Liver (tissue), 9 donors: ENCODE measurements around the gene GPR4. TPM values are rescaled to one million over a fixed set of nuclear protein-coding genes. Genes with fewer than 3 reads are reported as not detected.

Experiments
- DNase-seq: peaks from one replicate; pipeline ENCODE4 v3.0.0-alpha.2; 2017; ENCODE audit warnings: low spot score
- H3K27ac ChIP-seq, 2 donors: one replicate each; pipeline ENCODE4 v1.7.0; 2013; ENCODE audit warnings: inconsistent platforms in 2 of 2, low read length in 2 of 2, control low read depth in 1 of 2, low read depth in 1 of 2, mild to moderate bottlenecking in 1 of 2
- H3K27me3 ChIP-seq, 4 donors: one replicate each; pipeline versions ENCODE4 v1.6.1 to v1.7.0; 2013; ENCODE audit warnings: low read length in 3 of 4, inconsistent platforms in 1 of 4, mild to moderate bottlenecking in 1 of 4, moderate library complexity in 1 of 4; ENCODE audit not compliant: control insufficient read depth in 4 of 4, insufficient read depth in 4 of 4
- H3K36me3 ChIP-seq, 4 donors: one replicate each; pipeline versions ENCODE4 v1.6.1 to v1.7.0; 2013; ENCODE audit warnings: low read length in 3 of 4, mild to moderate bottlenecking in 3 of 4, low read depth in 1 of 4, moderate library complexity in 1 of 4; ENCODE audit not compliant: control insufficient read depth in 4 of 4, insufficient read depth in 3 of 4
- H3K4me1 ChIP-seq, 4 donors: one replicate each; pipeline versions ENCODE4 v1.6.1 to v1.7.0; 2013; ENCODE audit warnings: low read length in 3 of 4, mild to moderate bottlenecking in 3 of 4, moderate library complexity in 1 of 4; ENCODE audit not compliant: control insufficient read depth in 4 of 4, insufficient read depth in 4 of 4
- H3K4me3 ChIP-seq, 3 donors: one replicate each; pipeline versions ENCODE4 v1.6.1 to v1.7.0; 2013; ENCODE audit warnings: low read length in 3 of 3, control low read depth in 1 of 3, low read depth in 1 of 3, mild to moderate bottlenecking in 1 of 3
- H3K9ac ChIP-seq, 2 donors: one replicate each; pipeline ENCODE4 v1.7.0; 2013; ENCODE audit warnings: low read length in 2 of 2, mild to moderate bottlenecking in 2 of 2, moderate library complexity in 2 of 2, control low read depth in 1 of 2, low read depth in 1 of 2
- H3K9me3 ChIP-seq, 4 donors: one replicate each; pipeline versions ENCODE4 v1.6.1 to v1.7.0; 2013; ENCODE audit warnings: low read length in 3 of 4; ENCODE audit not compliant: control insufficient read depth in 4 of 4
- EGR1 ChIP-seq, 2 donors: IDR thresholded peaks; 2 replicates each; pipeline ENCODE4 v1.6.1; 2016 to 2018; ENCODE audit warnings: antibody characterized with exemption in 2 of 2, low read depth in 2 of 2
- FOXA1 ChIP-seq: IDR thresholded peaks from 2 replicates; pipeline ENCODE4 v1.6.1; 2016; ENCODE audit warnings: antibody characterized with exemption
- FOXA2 ChIP-seq: IDR thresholded peaks from 2 replicates; pipeline ENCODE4 v1.6.1; 2016; ENCODE audit warnings: antibody characterized with exemption
- GABPA ChIP-seq, 2 donors: IDR thresholded peaks in 1 of 2; conservative IDR thresholded peaks in 1 of 2; 2 replicates each; pipeline ENCODE4 v1.6.1; 2016; ENCODE audit warnings: antibody characterized with exemption in 2 of 2, mild to moderate bottlenecking in 1 of 2, moderate library complexity in 1 of 2
- HNF4A ChIP-seq, 2 donors: conservative IDR thresholded peaks; 2 replicates each; pipeline ENCODE4 v1.6.1; 2016; ENCODE audit warnings: antibody characterized with exemption in 2 of 2, mild to moderate bottlenecking in 2 of 2
- HNF4G ChIP-seq: IDR thresholded peaks from 2 replicates; pipeline ENCODE4 v1.6.1; 2016; ENCODE audit warnings: antibody characterized with exemption
- JUND ChIP-seq, 2 donors: IDR thresholded peaks; 2 replicates each; pipeline ENCODE4 v1.6.1; 2016; ENCODE audit warnings: antibody characterized with exemption in 2 of 2
- NR2F2 ChIP-seq: IDR thresholded peaks from 2 replicates; pipeline ENCODE4 v1.6.1; 2016; ENCODE audit warnings: antibody characterized with exemption
- RAD21 ChIP-seq, 2 donors: IDR thresholded peaks; 2 replicates each; pipeline ENCODE4 v1.6.1; 2016; ENCODE audit warnings: antibody characterized with exemption in 2 of 2, mild to moderate bottlenecking in 2 of 2
- RXRA ChIP-seq, 2 donors: IDR thresholded peaks; 2 replicates each; pipeline ENCODE4 v1.6.1; 2017 to 2018; ENCODE audit warnings: antibody characterized with exemption in 2 of 2, mild to moderate bottlenecking in 1 of 2
- SP1 ChIP-seq: IDR thresholded peaks from 2 replicates; pipeline ENCODE4 v1.6.1; 2018; ENCODE audit warnings: antibody characterized with exemption, mild to moderate bottlenecking
- TAF1 ChIP-seq: conservative IDR thresholded peaks from 2 replicates; pipeline ENCODE4 v1.6.1; 2016; ENCODE audit warnings: antibody characterized with exemption, mild to moderate bottlenecking
- YY1 ChIP-seq: IDR thresholded peaks from 2 replicates; pipeline ENCODE4 v1.6.1; 2016; ENCODE audit warnings: antibody characterized with exemption, mild to moderate bottlenecking
- WGBS: extraction: QIAGEN DNeasy Blood & Tissue Kit; methylation state at CpG from one replicate; pipeline ENCODE4 v1.1.7; 2013; 5-methylcytosine and 5-hydroxymethylcytosine counted together
- polyA plus RNA-seq, 2 donors: library from polyadenylated mRNA; stranded (reverse) in 1 of 2; unstranded in 1 of 2; fragments of 200-250 nt in 1 of 2; fragments of >200 nt in 1 of 2; fragmentation: Nextera tagmentation in 1 of 2; extraction: Ambion mirVana in 1 of 2; gene quantifications; one replicate each; pipeline versions ENCODE4 v1.2.1 to v1.2.3, GENCODE V29; 2013 to 2015
- total RNA-seq, 2 donors: library from RNA; depleted of rRNA; stranded (reverse); fragments of >200 nt; gene quantifications; one replicate each; pipeline ENCODE4 v1.2.3, GENCODE V29; 2014
- TF ChIP-seq, protein P1 (sequence below): IDR thresholded peaks from 2 replicates; pipeline ENCODE4 v1.6.1; 2016; ENCODE audit warnings: antibody characterized with exemption, mild to moderate bottlenecking
- TF ChIP-seq, protein P2 (sequence below): IDR thresholded peaks from 2 replicates; pipeline ENCODE4 v1.6.1; 2016; ENCODE audit warnings: antibody characterized with exemption
- TF ChIP-seq, protein P3 (sequence below): IDR thresholded peaks from 2 replicates; pipeline ENCODE4 v1.6.1; 2016; ENCODE audit warnings: antibody characterized with exemption
- TF ChIP-seq, protein P4 (sequence below): IDR thresholded peaks from 2 replicates; pipeline ENCODE4 v1.6.1; 2016; ENCODE audit warnings: antibody characterized with exemption
- TF ChIP-seq, protein P5 (sequence below): fragments of 150-350 bp; IDR thresholded peaks from 2 replicates; pipeline ENCODE4 v1.5.1; 2017; ENCODE audit warnings: improper control_type of control experiment, low read depth, low read length; ENCODE audit not compliant: missing input control
- donor health status: healthy.
- donor health status: healthy.
- donor health status: healthy.
- donor health status: healthy.
- donor health status: healthy.

GPR4 gene
- total and polyA plus RNA-seq, 4 donors: 0.37 to 1.9 (median 0.97) TPM

DNA sequence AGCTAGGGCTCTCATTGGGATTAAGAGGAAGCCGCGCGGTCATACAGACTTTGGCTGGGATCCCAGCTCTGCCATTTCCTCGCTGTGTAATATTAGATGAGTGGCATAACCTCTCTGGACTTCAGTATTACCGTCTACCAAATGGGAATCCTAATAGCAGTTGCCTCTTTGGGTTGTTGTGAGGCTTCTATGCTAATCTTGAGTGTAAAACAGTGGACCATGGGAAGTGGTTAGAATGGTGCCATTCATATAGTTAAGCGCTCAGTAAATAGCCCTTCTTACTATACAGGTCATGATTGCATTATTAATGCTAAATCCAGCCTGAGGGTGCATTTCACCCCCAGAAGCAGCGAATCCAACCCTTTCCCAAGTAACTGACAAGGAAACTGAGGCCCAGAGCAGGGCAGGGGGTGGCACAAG is 16.8 kb downstream of the GPR4 start:
- DNase-seq: no peak
- TF ChIP-seq FOXA1: no peak
- peak; percentile 4 to 57 for TF ChIP-seq GABPA (IDR thresholded peaks at IDR 0.05 in 1 of 2, conservative IDR thresholded peaks at IDR 0.05 in 1 of 2)
- Histone ChIP-seq H3K27ac (peak overlapping the region; percentile 97 to 98), H3K27me3 (no peaks in the 10 kb centered on the region), H3K36me3 (no peaks in the 10 kb centered on the region), H3K4me3 (peak overlapping the region; percentile 12 to 64 (median 57)), H3K9me3 (no peaks in the 10 kb centered on the region), H3K4me1 (peaks cover 0 to 6% (median 3%) of the 10 kb centered on the region in 4 donors), H3K9ac (peak overlapping the region; percentile 5 to 44)
- 30% methylated on average over 7 of the region's 7 CpGs for WGBS

DNA sequence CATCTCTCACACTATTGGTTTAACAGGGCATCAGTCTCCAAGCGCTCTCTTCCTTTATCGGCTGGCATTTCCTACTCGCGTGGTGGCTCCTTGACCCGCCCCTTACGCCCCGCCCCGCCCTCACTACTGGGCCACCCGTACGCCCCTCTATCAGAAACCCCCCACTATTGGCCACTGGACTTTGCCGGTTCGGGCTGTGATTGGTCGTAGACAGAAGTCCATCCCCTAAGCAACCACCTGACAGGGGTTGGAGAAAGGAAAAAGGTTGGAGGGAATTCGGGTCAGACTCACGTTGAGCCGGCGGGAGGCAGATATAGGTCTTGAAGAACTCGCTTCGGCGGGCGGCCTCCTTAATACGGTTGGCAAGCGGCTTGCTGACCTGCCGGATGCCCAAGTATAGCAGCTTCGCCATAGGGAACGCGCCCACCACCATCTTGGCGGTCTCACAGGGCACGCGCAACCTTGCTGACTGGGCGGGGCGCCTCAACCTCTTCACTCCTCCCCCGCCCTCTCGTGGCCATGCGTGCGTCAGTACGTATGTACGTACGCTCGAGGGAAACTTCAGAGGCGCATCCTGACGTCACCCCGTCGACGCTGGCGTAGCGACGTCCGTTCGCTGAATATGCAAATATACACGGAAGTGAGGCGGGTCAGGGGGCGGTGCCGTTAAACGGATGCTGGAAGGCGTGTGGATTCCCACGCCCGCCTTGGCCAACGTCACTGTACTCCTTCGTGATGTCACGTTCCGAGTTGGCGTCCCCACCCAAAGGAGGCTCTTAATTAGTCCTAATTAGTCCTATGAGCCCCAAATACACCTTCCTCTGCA is 17.5 kb downstream of the GPR4 start, which contains the start of gene OPA3:
Gene OPA3 (minus strand): TSS at position 471 of the 826 bp plus-strand sequence. CDS start 38 bp downstream, at position 433.
- Histone ChIP-seq H3K9ac (peak within 1 kb of the TSS; percentile 82 to 93), H3K27ac (peak within 1 kb of the TSS; percentile 97 to 98), H3K9me3 (no peaks in the 10 kb centered on the region), H3K36me3 (no peaks in the 10 kb centered on the region), H3K4me3 (peak within 1 kb of the TSS; percentile 57 to 99 (median 73)), H3K4me1 (peaks cover 0 to 6% (median 3%) of the 10 kb centered on the region in 4 donors), H3K27me3 (no peaks in the 10 kb centered on the region)
- WGBS: under 1% methylated on average over 63 of the region's 63 CpGs
- peak; percentile 98 for DNase-seq
- TF ChIP-seq NR2F2: peak; percentile 41
- peak; percentile 96 for TF ChIP-seq YY1
- no peak for TF ChIP-seq HNF4A (conservative IDR thresholded peaks at IDR 0.05)
- TF ChIP-seq, protein P1, sequence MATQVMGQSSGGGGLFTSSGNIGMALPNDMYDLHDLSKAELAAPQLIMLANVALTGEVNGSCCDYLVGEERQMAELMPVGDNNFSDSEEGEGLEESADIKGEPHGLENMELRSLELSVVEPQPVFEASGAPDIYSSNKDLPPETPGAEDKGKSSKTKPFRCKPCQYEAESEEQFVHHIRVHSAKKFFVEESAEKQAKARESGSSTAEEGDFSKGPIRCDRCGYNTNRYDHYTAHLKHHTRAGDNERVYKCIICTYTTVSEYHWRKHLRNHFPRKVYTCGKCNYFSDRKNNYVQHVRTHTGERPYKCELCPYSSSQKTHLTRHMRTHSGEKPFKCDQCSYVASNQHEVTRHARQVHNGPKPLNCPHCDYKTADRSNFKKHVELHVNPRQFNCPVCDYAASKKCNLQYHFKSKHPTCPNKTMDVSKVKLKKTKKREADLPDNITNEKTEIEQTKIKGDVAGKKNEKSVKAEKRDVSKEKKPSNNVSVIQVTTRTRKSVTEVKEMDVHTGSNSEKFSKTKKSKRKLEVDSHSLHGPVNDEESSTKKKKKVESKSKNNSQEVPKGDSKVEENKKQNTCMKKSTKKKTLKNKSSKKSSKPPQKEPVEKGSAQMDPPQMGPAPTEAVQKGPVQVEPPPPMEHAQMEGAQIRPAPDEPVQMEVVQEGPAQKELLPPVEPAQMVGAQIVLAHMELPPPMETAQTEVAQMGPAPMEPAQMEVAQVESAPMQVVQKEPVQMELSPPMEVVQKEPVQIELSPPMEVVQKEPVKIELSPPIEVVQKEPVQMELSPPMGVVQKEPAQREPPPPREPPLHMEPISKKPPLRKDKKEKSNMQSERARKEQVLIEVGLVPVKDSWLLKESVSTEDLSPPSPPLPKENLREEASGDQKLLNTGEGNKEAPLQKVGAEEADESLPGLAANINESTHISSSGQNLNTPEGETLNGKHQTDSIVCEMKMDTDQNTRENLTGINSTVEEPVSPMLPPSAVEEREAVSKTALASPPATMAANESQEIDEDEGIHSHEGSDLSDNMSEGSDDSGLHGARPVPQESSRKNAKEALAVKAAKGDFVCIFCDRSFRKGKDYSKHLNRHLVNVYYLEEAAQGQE: peak; percentile 50
- TF ChIP-seq GABPA (IDR thresholded peaks at IDR 0.05 in 1 of 2, conservative IDR thresholded peaks at IDR 0.05 in 1 of 2): peak; percentile 83 to 93
- TF ChIP-seq RXRA (IDR thresholded peaks at IDR 0.05): peak in 1 of 2 donors; percentile 64
- TF ChIP-seq FOXA2: peak; percentile 39
- no peak for TF ChIP-seq TAF1
- no peak for TF ChIP-seq HNF4G
- peak; percentile 51 to 87 for TF ChIP-seq EGR1 (IDR thresholded peaks at IDR 0.05; ENCODE audit: low read depth in 2 of 2)
- peak in 1 of 2 donors; percentile 75 for TF ChIP-seq JUND (IDR thresholded peaks at IDR 0.05)
- TF ChIP-seq FOXA1: no peak
- peak; percentile 93 for TF ChIP-seq SP1
- TF ChIP-seq, protein P2, sequence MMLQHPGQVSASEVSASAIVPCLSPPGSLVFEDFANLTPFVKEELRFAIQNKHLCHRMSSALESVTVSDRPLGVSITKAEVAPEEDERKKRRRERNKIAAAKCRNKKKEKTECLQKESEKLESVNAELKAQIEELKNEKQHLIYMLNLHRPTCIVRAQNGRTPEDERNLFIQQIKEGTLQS: peak; percentile 33
- TF ChIP-seq, protein P3, sequence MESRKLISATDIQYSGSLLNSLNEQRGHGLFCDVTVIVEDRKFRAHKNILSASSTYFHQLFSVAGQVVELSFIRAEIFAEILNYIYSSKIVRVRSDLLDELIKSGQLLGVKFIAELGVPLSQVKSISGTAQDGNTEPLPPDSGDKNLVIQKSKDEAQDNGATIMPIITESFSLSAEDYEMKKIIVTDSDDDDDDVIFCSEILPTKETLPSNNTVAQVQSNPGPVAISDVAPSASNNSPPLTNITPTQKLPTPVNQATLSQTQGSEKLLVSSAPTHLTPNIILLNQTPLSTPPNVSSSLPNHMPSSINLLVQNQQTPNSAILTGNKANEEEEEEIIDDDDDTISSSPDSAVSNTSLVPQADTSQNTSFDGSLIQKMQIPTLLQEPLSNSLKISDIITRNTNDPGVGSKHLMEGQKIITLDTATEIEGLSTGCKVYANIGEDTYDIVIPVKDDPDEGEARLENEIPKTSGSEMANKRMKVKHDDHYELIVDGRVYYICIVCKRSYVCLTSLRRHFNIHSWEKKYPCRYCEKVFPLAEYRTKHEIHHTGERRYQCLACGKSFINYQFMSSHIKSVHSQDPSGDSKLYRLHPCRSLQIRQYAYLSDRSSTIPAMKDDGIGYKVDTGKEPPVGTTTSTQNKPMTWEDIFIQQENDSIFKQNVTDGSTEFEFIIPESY: peak; percentile 44
- TF ChIP-seq RAD21 (IDR thresholded peaks at IDR 0.05): no peak
- TF ChIP-seq, protein P4, sequence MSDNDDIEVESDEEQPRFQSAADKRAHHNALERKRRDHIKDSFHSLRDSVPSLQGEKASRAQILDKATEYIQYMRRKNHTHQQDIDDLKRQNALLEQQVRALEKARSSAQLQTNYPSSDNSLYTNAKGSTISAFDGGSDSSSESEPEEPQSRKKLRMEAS: peak; percentile 68
- TF ChIP-seq, protein P5, sequence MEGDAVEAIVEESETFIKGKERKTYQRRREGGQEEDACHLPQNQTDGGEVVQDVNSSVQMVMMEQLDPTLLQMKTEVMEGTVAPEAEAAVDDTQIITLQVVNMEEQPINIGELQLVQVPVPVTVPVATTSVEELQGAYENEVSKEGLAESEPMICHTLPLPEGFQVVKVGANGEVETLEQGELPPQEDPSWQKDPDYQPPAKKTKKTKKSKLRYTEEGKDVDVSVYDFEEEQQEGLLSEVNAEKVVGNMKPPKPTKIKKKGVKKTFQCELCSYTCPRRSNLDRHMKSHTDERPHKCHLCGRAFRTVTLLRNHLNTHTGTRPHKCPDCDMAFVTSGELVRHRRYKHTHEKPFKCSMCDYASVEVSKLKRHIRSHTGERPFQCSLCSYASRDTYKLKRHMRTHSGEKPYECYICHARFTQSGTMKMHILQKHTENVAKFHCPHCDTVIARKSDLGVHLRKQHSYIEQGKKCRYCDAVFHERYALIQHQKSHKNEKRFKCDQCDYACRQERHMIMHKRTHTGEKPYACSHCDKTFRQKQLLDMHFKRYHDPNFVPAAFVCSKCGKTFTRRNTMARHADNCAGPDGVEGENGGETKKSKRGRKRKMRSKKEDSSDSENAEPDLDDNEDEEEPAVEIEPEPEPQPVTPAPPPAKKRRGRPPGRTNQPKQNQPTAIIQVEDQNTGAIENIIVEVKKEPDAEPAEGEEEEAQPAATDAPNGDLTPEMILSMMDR: peak; percentile 14
